Measurements from ENCODE around the gene ATP6V1F.

Gene ATP6V1F

DNA sequence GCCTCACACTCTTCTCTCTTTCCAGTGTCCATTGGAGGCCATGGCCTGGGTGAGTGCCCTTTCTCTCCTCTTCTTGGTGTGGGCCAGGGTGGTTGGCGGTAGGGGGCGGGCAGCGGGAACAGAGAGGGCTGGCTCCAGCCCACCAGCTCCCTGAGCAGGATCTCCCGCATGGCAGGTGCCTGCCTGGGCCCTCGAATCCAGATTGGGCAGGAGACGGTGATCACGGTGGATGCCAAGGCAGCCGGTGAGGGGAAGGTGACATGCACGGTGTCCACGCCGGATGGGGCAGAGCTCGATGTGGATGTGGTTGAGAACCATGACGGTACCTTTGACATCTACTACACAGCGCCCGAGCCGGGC, 13.5 kb upstream of the ATP6V1F start:
- no peak for DNase-seq

DNA sequence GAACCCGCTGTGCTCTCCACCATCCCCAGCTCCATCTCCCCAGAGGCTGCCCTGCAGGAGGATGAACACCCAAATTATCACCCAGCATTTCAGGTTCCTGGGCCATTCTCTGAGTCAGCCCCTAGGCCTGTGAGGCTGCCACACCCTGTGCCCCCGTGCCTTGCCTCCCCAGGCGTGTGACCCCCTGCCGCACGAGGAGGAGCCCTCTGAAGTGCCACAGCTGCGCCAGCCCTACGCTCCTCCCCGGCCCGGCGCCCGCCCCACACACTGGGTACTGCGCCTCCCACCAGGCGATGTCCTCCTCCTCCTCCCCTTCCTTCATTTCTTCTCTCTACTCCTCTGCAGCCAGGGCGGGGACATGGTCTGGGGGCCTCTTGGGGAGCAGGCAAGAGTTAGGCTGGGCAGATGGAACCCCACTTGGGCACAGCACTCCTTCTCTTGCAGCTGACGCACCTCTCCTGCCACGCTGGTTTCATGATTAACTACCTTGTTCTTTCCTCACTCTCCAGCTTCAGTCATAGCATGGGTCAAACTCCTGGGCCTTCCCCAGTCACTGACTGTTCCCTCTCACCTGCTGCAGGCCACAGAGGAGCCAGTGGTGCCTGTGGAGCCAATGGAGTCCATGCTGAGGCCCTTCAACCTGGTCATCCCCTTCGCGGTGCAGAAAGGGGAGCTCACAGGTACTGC, 12.7 kb upstream of the ATP6V1F start:
- no peak for DNase-seq

DNA sequence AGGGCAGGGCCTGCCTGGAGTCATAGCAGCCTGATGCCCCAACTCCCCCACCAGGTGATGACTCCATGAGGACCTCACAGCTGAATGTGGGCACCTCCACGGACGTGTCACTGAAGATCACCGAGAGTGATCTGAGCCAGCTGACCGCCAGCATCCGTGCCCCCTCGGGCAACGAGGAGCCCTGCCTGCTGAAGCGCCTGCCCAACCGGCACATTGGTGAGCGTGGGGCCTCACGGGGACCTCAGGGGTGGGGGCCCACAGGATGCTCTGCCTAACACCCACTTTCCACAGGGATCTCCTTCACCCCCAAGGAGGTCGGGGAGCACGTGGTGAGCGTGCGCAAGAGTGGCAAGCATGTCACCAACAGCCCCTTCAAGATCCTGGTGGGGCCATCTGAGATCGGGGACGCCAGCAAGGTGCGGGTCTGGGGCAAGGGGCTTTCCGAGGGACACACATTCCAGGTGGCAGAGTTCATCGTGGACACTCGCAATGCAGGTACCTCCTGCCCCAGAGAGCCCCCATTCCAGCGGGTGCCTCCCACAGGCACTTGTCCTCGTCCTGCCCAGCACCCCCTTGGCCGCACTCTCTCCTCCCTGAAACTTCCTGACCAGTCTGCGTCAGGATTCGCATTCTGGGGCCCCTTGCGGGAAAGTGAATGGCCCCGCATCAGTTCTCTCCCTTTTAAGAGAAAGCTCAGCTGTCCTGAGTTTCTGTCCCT, 10.0 kb upstream of the ATP6V1F start:
- no peak for DNase-seq

DNA sequence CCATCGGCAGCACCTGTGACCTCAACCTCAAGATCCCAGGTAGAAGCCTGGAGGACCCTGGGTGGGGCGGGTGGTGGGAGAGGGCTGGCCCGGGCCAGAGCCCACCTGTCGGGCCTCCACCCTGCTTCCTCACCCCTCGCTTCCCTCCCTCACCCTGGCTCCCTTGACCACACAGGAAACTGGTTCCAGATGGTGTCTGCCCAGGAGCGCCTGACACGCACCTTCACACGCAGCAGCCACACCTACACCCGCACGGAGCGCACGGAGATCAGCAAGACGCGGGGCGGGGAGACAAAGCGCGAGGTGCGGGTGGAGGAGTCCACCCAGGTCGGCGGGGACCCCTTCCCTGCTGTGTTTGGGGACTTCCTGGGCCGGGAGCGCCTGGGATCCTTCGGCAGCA, 8.9 kb upstream of the ATP6V1F start:
- no peak for DNase-seq

DNA sequence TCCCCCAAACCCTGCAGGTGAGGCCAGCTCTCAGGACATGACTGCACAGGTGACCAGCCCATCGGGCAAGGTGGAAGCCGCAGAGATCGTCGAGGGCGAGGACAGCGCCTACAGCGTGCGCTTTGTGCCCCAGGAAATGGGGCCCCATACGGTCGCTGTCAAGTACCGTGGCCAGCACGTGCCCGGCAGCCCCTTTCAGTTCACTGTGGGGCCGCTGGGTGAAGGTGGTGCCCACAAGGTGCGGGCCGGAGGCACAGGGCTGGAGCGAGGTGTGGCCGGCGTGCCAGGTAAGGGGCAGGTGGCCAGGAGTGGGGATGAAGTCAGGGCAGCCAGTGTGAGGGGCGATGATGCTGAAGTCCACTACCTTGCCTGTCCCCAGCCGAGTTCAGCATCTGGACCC, 8.3 kb upstream of the ATP6V1F start:
- no peak for DNase-seq

DNA sequence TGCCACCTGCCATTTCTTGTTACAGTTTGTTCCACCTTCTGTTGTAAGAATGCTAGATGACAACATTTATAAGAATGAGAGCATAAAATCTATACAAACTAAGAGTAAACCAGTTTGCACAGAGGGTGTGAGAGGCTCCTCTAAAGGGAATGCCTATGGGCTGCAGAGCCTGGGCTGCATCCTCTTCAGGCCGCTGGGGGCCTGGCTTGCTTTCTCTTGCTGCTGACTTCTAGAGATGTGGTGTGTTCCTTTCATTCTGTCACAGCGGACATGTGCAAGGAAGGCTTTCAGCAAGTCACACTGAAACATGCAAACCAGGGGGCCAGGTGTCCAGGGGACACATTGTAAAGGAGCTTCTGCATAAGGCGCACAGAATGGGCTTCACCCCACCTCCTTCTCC, 7.1 kb upstream of the ATP6V1F start:
- no peak for DNase-seq

DNA sequence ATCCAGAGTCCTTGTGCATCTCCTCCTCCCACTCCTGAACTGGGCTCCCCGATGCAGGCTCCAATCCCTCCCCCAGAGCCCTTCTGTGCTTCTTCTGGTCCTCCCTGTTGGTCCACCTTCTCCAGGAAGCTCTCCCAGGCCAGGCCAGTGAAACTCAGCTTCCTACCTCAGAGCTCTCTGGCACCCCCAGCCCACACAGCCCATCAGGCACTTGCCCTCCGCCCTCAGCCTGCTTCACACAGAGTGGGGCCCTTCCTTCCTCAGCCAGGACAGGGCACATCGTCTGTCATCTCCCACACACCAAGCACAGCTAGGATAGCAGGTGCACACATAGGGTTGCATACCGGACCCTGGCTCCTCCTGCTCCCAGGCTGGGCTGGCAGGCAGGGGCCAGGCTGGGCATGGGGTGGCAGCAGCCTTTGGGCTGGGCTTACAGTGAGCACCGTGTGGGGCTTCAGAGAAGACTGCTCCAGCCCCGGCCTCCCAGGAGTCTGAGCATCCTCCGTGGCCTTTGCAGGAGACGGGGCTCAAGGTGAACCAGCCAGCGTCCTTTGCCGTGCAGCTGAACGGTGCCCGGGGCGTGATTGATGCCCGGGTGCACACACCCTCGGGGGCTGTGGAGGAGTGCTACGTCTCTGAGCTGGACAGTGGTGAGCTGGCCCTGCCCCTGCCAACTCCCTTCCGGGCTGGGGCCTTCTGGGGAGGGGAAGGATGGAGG, 6.5 kb upstream of the ATP6V1F start:
- no peak for DNase-seq

DNA sequence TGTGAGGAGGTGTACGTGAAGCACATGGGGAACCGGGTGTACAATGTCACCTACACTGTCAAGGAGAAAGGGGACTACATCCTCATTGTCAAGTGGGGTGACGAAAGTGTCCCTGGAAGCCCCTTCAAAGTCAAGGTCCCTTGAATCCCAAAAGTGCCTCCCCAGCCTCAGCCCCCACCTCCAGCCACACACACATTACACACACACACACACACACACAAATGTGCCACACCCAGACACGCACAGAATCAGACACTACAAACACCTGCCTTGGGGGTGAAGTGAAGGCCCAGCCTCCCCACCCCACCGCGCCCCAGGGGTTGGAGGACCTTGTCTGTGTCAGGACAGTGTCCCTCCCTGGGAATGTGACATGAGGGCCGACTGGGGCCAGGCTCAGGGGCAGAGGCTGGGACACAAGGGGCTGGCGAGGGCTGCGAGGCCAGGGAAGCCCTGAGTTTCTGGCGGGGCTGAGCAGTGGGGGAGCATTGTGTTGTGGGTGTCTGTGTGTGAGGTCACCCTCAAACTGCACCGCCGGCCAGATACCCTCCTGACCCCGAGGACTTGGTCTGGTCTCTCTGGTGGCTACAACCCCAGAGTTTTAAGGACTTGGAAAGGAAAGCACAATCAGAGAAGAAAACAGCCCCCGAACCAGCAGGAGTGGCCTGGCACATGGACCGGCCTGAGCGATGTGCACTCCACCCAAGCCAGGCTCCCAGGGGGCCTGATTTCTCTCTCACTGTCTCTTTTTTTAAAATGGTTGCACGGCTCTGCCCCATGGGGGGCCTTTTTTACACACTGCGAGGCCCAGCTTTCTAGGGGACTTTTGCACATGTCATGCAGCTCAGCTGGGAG, 4.0 kb upstream of the ATP6V1F start:
- DNase-seq, result no peak

DNA sequence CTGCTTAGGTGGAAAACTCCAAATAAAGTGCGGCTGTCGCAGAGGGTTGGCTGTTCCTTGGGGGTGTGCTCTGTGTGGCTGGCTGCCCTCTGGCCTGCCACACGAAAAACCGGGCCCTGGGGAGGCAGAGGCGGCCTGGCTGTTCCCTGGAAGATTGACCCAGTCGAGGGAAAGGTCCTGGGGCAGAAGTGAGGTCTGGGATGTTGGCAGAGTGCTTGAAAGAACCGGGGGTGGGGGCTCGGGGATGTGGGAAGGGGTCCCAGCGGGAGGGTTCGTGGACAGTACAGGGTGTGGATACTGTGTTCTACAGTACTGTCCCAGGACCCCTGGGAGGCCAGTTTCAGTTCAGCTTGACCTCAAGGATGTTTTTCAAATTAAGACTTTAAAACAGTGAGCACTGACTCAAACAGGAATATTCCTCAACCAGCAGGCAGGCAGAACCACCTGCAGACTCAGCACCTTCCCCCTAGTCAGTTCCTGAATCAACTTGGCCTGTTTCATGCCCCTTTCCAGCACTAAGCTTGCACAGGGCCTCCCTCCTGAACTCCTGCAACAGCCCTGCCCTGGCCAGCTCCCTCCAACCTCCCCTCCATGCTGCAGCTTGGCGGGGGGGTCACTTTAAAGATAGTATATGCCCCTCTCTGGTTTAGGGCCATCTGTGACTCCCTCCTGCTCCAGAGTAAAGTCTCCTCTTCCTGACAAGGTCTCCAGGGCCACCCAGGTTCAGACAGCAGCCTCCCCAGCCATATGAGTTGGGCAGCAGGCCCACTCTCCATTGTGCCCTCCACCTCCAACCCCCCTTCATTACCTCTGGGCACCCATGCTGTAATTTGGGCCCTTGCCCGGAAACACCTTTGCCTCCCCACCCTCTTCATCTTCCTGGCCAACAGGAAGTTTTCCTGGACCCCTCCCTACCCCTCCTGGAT, 3.2 kb upstream of the ATP6V1F start:
- no peak for DNase-seq

DNA sequence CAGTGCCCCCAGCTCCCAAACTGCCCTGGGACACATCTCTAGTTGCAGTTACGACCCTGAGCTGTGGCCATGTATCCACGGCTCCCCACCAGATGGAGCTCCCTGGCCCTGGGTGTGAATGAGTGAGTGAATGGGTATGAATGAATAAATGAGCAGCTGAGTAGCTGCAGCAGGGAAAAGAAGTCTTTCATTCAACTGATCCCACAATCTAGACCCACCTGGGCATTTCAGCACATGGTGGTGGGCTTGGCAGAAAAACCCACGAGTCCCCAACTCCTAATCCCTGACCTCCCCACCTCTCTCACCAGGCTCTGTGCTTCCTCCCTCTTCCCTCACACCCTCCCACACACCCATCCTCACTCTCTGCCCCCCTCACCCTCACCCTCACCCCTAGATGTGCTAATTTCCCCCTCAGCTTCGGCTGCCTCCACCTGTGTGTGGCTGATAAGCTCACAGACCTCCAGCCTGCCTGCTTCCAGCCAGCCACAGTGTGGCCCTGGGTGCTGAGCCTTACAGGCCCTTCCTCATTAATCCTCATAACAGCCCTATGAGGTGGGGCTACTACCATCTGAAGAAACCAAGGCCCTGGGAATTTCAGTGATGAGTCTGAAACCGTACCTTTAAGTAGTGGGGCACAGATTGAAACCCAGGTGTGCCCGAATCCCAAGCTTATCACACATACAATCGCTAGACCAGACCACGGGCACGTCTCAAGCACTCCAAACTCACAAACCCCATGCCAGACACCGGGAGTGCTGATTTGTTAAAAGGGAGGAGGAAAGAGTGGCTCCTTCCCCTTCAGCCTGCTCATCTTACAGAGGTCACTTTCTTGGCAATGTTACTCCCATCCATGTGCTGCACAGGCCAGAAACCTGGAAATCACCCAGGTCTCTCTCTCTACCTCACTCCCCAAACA, 2.2 kb upstream of the ATP6V1F start:
- no peak for DNase-seq

DNA sequence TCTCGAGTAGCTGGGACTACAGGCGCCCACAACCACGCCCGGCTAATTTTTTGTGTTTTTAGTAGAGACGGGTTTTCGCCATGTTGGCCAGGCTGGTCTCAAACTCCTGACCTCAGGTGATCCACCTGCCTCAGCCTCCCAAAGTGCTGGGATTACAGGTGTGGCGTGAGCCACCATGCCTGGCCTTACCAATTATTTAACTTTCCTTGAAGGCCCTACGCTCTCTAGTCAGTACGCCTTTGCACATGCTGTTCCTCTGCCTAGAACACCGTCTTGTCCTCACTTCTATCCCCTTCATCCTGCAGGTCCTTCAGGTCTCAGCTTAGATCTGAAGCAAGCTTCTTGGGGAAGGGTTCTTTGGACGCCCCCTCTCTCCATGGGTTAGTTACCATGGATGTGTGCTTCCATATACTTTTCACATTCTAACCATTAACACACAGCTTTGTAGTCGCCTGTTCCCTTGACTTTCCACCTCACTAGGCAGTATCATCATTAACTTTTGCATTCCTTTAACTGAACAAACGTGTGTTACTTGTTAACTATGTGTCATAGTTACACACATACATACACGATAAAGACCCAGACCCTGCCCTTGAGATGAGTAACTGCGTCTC, 592 bp upstream of the ATP6V1F start:
- no peak for DNase-seq

DNA sequence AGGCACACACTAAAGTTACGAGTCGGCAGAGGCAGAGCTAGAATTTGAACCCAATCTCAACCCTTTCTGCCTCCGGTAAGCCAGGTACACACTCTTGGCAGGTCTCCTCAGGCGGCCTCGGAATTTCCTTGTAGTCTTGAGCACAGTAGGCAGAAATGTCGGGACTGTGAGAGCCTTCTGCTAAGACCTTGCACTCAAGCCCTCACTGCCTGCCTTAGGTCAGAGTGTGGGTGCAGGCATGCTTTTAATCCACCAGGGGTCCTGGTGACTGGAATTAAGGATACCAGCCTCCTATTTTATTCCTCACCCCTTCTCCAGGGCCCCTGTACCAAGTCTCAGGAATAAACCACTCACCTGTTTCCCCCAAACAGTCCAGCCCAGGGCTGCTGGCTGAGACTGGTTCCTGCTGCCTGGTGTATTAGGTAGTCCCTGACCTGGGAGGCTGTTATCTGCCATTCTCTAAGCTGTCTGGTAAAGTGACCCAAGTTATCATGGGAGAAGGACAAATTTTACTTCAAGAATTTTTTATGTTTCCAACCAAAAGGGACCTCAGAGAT, 855 bp downstream of the ATP6V1F start:
- peak; percentile 54 for DNase-seq

DNA sequence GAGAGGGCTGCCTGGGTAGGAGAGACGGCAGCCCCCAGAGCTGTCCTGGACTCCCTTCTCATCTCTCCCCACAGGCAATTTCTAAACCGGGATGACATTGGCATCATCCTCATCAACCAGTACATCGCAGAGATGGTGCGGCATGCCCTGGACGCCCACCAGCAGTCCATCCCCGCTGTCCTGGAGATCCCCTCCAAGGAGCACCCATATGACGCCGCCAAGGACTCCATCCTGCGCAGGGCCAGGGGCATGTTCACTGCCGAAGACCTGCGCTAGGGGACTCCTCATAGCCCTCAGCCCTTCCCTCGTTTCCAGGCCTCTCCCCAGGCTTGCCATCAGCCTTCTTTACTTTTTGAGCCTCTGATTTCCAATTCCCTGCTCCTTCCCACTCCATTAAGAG, 2.6 kb downstream of the ATP6V1F start:
- no peak for DNase-seq

DNA sequence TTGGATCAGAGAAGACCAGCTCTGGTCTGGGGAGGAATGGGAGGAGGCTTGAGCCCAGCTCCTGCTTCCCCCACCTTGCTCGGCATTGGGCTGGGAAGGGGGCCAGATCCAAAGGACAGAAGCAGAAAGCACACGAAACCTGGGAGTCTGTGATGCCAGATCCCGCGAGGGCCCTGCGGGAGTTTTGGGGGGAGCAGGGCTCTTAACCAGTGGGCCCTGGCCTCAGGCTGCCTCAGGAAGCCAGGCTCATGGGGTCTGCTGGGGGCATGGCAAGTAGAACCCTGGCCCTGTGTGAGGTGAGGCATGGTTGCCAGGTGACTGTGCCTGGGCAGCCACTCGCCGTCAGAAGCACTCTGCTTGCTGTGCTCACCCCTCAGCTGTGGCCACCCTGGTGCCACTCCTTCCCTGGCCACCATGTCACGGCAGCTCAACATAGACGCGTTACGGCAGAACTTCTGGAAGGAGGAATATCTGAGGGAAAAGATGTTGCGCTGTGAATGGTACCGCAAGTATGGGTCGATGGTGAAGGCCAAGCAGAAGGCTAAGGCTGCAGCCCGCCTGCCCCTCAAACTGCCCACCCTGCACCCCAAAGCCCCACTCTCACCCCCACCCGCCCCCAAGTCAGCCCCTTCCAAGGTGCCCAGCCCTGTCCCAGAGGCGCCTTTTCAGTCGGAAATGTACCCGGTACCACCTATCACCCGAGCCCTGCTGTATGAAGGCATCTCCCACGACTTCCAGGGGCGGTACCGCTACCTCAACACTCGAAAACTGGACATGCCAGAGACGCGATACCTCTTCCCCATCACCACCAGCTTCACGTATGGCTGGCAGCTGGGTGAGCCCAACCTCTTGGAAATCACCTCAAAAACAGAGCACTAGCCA, 3.6 kb downstream of the ATP6V1F start:
- DNase-seq, result no peak

DNA sequence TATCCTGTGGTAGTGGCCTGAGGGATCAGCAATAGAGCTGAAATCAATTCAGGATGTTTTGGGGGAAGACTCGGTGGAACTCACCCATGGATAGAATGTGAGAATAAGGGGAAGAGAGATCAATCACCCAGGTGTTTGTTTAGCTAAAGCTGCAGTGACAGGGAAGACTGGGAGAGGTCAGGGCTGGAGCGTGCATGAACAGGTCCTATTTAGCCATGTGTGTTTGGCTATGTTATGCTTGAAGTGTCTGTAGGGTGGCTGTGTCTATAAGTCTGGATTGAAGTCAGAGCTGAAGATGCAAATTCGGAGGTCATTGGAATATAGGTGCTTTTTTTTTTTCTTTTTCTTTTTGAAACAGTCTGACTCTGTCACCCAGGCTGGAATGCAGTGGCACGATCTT, 4.6 kb downstream of the ATP6V1F start:
- DNase-seq, result no peak

DNA sequence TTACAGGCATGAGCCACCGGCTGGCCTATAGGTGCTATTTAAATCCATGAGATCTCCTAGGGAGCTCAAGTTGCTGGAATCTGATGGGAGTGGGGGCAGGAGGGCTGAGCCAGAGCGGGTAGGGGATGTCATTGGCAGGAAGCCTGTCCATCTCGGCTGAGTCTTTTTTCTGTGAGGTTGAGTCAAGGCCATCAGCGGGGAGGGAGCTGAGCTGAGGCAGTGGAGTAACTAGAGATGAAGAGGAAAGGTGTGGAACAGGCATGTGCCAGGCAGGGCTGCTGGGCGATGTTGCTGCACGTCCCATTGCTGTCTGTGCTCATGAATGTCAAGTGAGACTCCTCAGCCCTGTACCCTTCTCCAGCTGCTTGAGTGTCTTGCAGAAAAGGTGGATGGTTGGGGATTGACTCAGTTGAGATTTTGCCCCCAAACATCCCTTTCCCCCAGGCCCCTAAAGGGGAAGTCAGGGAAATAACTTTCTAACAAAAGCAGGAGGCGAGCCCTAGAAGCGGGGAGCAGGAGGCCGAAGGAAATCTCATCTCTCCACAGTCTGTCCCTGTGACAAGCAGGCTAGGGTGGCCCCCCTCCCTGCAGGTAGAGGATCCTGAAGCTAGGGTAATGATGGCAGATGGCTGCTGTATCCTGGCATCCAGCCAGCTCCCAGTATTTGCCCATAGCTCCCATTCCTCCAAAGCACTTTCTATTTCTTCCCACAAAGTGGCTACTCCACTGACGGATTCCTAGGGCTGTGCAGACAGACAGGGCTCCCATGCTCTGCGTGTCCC, 5.4 kb downstream of the ATP6V1F start:
- peak; percentile 51 for DNase-seq

DNA sequence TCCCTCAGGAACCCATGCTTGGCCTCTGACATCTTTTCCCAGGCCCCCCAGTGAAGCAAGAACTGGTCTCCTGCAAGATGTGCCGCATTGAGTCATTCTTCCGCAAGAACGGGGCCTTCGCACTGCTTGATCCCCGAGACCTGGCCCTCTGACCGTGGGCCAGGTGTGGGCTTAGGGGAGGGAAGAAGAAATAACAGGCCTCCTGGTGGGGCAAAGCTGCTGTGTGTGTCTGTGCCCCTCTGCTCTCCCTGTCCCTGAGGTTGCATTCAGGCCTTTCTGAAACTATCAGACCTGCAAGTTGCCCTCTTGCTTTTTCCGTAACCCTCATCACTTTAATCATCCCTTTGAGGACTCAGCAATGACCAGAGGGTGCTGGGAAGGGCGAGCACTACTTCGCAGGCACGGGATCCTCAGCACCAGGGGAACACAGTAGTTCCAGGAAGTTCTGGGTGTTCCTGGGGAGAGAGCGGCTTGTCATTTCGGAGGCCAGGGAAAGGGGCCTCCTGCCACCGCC, 6.0 kb downstream of the ATP6V1F start:
- DNase-seq, result no peak
